Hepatocyte (in vitro differentiated cells): ENCODE results near the gene NHERF2.

Source experiments
- EZH2 ChIP-seq: fragments of 200-600 bp; sonication (generic); IDR thresholded peaks from 2 replicates; pipeline ENCODE4 v1.6.1; 2016; ENCODE audit warnings: antibody characterized with exemption, mild to moderate bottlenecking, borderline replicate concordance
- TF ChIP-seq, protein P1 (sequence below): fragments of 200-600 bp; sonication (generic); IDR thresholded peaks from 2 replicates; pipeline ENCODE4 v1.5.1; 2016; ENCODE audit warnings: antibody characterized with exemption, mild to moderate bottlenecking; ENCODE audit not compliant: poor library complexity

- TF ChIP-seq, protein P1, sequence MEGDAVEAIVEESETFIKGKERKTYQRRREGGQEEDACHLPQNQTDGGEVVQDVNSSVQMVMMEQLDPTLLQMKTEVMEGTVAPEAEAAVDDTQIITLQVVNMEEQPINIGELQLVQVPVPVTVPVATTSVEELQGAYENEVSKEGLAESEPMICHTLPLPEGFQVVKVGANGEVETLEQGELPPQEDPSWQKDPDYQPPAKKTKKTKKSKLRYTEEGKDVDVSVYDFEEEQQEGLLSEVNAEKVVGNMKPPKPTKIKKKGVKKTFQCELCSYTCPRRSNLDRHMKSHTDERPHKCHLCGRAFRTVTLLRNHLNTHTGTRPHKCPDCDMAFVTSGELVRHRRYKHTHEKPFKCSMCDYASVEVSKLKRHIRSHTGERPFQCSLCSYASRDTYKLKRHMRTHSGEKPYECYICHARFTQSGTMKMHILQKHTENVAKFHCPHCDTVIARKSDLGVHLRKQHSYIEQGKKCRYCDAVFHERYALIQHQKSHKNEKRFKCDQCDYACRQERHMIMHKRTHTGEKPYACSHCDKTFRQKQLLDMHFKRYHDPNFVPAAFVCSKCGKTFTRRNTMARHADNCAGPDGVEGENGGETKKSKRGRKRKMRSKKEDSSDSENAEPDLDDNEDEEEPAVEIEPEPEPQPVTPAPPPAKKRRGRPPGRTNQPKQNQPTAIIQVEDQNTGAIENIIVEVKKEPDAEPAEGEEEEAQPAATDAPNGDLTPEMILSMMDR: no peak
- no peak for TF ChIP-seq EZH2
Observed at GRCh38 chr16:2038382-2039231, 11.9 kb downstream of the NHERF2 start.
